Astrocyte (in vitro differentiated cells and primary cell): ENCODE results near the gene INTS13. TPM values are rescaled to one million over a fixed set of nuclear protein-coding genes. Genes with fewer than 3 reads are reported as not detected.
"Not testable (repeated sequence)": the region's sequence is repeated elsewhere in the genome, so short reads cannot be mapped to it uniquely, and the experiment has no call there.

Experiments
- DNase-seq: peaks from one replicate; pipeline ENCODE4 v3.0.0-alpha.2; 2010; ENCODE audit warnings: low read depth
- FAIRE-seq: peaks from 2 replicates; lab custom pipeline; 2011; peaks lifted over from hg19 to GRCh38; lab: Jason Lieb, UNC
- H2AFZ ChIP-seq: 2 replicates; pipeline ENCODE4 v1.6.0; 2012; ENCODE audit warnings: low read depth, low read length, inconsistent platforms
- H3K27ac ChIP-seq: 2 replicates; pipeline ENCODE4 v1.5.1; 2011; ENCODE audit warnings: low read depth, low read length, inconsistent platforms
- H3K27me3 ChIP-seq: 2 replicates; pipeline ENCODE4 v1.6.0; 2011; ENCODE audit warnings: low read length, inconsistent platforms; ENCODE audit not compliant: insufficient read depth
- H3K36me3 ChIP-seq: 2 replicates; pipeline ENCODE4 v1.5.1; 2011; ENCODE audit warnings: low read length, inconsistent platforms; ENCODE audit not compliant: insufficient read depth
- H3K4me1 ChIP-seq: 2 replicates; pipeline ENCODE4 v1.5.1; 2011; ENCODE audit warnings: low read length, inconsistent platforms; ENCODE audit not compliant: insufficient read depth
- H3K4me2 ChIP-seq: 2 replicates; pipeline ENCODE4 v1.6.0; 2012; ENCODE audit warnings: low read length, inconsistent platforms
- H3K4me3 ChIP-seq: 2 replicates; pipeline ENCODE4 v1.5.1; 2011; ENCODE audit warnings: low read depth, mild to moderate bottlenecking, low read length, inconsistent platforms; ENCODE audit not compliant: insufficient read depth
- H3K79me2 ChIP-seq: 2 replicates; pipeline ENCODE4 v1.6.0; 2012; ENCODE audit warnings: mild to moderate bottlenecking, low read length, inconsistent platforms; ENCODE audit not compliant: insufficient read depth
- H3K9ac ChIP-seq: 2 replicates; pipeline ENCODE4 v1.6.0; 2012; ENCODE audit warnings: mild to moderate bottlenecking, low read length, inconsistent platforms
- H3K9me3 ChIP-seq: 2 replicates; pipeline ENCODE4 v1.5.1; 2012; ENCODE audit warnings: low read depth, mild to moderate bottlenecking, low read length, inconsistent platforms; ENCODE audit not compliant: insufficient read depth
- H4K20me1 ChIP-seq: 2 replicates; pipeline ENCODE4 v1.6.0; 2012; ENCODE audit warnings: low read length, inconsistent platforms; ENCODE audit not compliant: insufficient read depth
- H3K27ac Mint-ChIP-seq: one replicate; pipeline ENCODE4 v1.8.0; 2021; ENCODE audit warnings: mild to moderate bottlenecking, mixed read lengths; ENCODE audit not compliant: unreplicated experiment
- H3K27me3 Mint-ChIP-seq: one replicate; pipeline ENCODE4 v1.8.0; 2021; ENCODE audit warnings: low read depth, mixed read lengths; ENCODE audit not compliant: unreplicated experiment
- H3K36me3 Mint-ChIP-seq: one replicate; pipeline ENCODE4 v1.8.0; 2021; ENCODE audit warnings: low read depth, mixed read lengths; ENCODE audit not compliant: unreplicated experiment
- H3K4me1 Mint-ChIP-seq: one replicate; pipeline ENCODE4 v1.8.0; 2021; ENCODE audit warnings: low read depth, mixed read lengths; ENCODE audit not compliant: unreplicated experiment
- H3K4me3 Mint-ChIP-seq: one replicate; pipeline ENCODE4 v1.8.0; 2021; ENCODE audit warnings: mild to moderate bottlenecking, moderate library complexity, mixed read lengths; ENCODE audit not compliant: unreplicated experiment
- H3K9me3 Mint-ChIP-seq: one replicate; pipeline ENCODE4 v1.8.0; 2021; ENCODE audit warnings: mild to moderate bottlenecking, mixed read lengths; ENCODE audit not compliant: unreplicated experiment
- CTCF ChIP-seq: IDR thresholded peaks from 2 replicates; pipeline ENCODE4 v1.5.1; 2011; ENCODE audit warnings: low read depth, mild to moderate bottlenecking, inconsistent platforms, low read length, moderate library complexity; ENCODE audit not compliant: insufficient read depth
- EZH2 ChIP-seq: IDR thresholded peaks from 2 replicates; pipeline ENCODE4 v1.6.1; 2012; ENCODE audit warnings: mild to moderate bottlenecking, low read length, inconsistent platforms; ENCODE audit not compliant: insufficient read depth
- total RNA-seq: library from RNA; stranded (reverse); gene quantifications from 2 replicates; pipeline ENCODE4 v1.2.1, GENCODE V29; 2021

Gene INTS13
- total RNA-seq, 1 donor from 2014 or later = 33.7 TPM

GRCh38 chr12:26906024-26906423 lies 31.8 kb downstream of the INTS13 start:
- FAIRE-seq = no peak
- no peak for DNase-seq

GRCh38 chr12:26903396-26903795 lies 34.4 kb downstream of the INTS13 start:
- DNase-seq, H4K20me1 ChIP-seq, H3K4me2 ChIP-seq, H3K9ac ChIP-seq, H3K27ac Mint-ChIP-seq, H3K9me3 ChIP-seq, H3K4me1 Mint-ChIP-seq, H3K4me3 Mint-ChIP-seq, FAIRE-seq, H2AFZ ChIP-seq, H3K4me1 ChIP-seq, H3K9me3 Mint-ChIP-seq, H3K4me3 ChIP-seq, H3K27me3 ChIP-seq, H3K27me3 Mint-ChIP-seq, H3K79me2 ChIP-seq, H3K27ac ChIP-seq: not testable (repeated sequence)
- peaks cover 24% of the 10 kb centered on the region for H3K36me3 ChIP-seq
- peaks cover 32% of the 10 kb centered on the region for H3K36me3 Mint-ChIP-seq

More at GRCh38 chr12:26906024-26906423, 31.8 kb downstream of the INTS13 start:
- Mint-ChIP-seq H3K27ac (no peak overlapping the region), H3K4me1 (no peaks in the 10 kb centered on the region), H3K27me3 (no peaks in the 10 kb centered on the region), H3K4me3 (no peak overlapping the region), H3K36me3 (peaks cover 27% of the 10 kb centered on the region), H3K9me3 (peaks cover 8% of the 10 kb centered on the region)
- no peaks in the 10 kb centered on the region for H3K4me1 ChIP-seq
- no peak overlapping the region for H3K9ac ChIP-seq
- no peak overlapping the region for H3K27ac ChIP-seq
- H3K27me3 ChIP-seq = no peaks in the 10 kb centered on the region
- no peak overlapping the region for H3K4me2 ChIP-seq
- H3K9me3 ChIP-seq = no peaks in the 10 kb centered on the region
- no peak overlapping the region for H2AFZ ChIP-seq
- TF ChIP-seq EZH2 (no peak), CTCF (no peak)
- H3K79me2 ChIP-seq = no peaks in the 10 kb centered on the region
- no peak overlapping the region for H3K4me3 ChIP-seq
- H3K36me3 ChIP-seq = peaks cover 38% of the 10 kb centered on the region
- H4K20me1 ChIP-seq = peaks cover 4% of the 10 kb centered on the region

- Histone ChIP-seq H3K27ac (no peak overlapping the region), H3K36me3 (peaks cover 2% of the 10 kb centered on the region)
- H3K4me3 Mint-ChIP-seq = no peak overlapping the region
Observed at GRCh38 chr12:26896913-26897312, 40.9 kb downstream of the INTS13 start.

More at GRCh38 chr12:26896913-26897312, 40.9 kb downstream of the INTS13 start:
- peaks cover 22% of the 10 kb centered on the region for H3K36me3 Mint-ChIP-seq
- Histone ChIP-seq H3K27me3 (no peaks in the 10 kb centered on the region), H2AFZ (no peak overlapping the region), H3K4me1 (no peaks in the 10 kb centered on the region), H3K9ac (no peak overlapping the region), H3K4me2 (no peak overlapping the region), H3K4me3 (no peak overlapping the region), H4K20me1 (no peaks in the 10 kb centered on the region), H3K79me2 (no peaks in the 10 kb centered on the region), H3K9me3 (no peaks in the 10 kb centered on the region)
- no peaks in the 10 kb centered on the region for H3K9me3 Mint-ChIP-seq
- no peaks in the 10 kb centered on the region for H3K27me3 Mint-ChIP-seq
- FAIRE-seq (no peak), DNase-seq (no peak)
- TF ChIP-seq EZH2 = no peak
- TF ChIP-seq CTCF = no peak
- H3K27ac Mint-ChIP-seq = no peak overlapping the region
- peaks cover 2% of the 10 kb centered on the region for H3K4me1 Mint-ChIP-seq
